ENCODE results near the gene ANKMY1. TPM values are rescaled to one million over a fixed set of nuclear protein-coding genes. Genes with fewer than 3 reads are reported as not detected.

ANKMY1 gene
- polyA plus RNA-seq, 1 experiment = 2.9 TPM

DNA sequence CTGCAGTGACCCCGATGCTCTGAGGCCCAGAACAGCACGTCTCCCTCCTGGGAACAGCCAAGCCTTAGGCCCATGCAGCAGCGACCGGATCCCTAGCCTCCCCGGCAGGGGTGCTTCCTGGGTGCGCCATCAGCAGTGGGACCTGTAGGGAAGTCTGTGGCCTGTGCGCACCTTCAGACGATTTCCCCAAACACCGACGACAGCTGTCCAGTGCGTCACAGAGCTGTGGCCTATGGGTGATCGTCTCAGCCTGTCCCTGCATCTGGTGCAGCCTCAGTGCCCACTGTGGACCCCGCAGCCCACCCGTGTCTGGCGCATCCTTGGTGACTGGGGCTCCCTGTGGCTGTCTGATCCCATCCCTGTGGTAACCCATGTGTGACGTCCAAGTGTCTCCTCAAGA lies 113.3 kb downstream of the ANKMY1 start:
- CTCF ChIA-PET = no interaction called here

DNA sequence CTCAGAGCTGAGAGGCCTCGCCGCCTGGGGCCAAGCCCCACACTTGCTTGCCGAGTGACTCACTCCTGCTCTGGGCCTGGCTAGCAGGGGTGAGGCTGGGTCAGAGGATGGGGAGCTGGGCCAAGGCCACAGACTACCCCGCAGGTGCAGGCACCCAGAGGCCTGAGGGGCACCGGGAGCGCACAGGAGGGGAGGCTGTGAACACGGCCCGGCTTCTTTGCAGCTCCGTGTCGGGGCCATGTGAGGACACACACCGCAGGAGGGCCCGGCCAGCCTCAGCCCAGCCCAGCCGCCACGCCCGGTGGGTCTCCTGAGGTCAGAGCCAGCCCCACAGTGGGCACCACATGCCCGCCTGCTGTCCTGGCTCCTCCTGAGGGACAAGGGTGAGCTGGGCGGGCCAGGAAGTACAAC lies 113.9 kb downstream of the ANKMY1 start:
- Histone ChIP-seq H3K27me3 (ENCODE audit: control insufficient read depth, insufficient read depth, low read length) (no peaks in the 10 kb centered on the region), H3K4me3 (ENCODE audit: low read depth, low read length) (no peak overlapping the region), H3K9me3 (ENCODE audit: control insufficient read depth, insufficient read depth, low read length) (no peaks in the 10 kb centered on the region), H3K27ac (ENCODE audit: low read depth, low read length) (no peak overlapping the region)
- DNase-seq (ENCODE audit: low read depth, low spot score) = no peak
- CTCF ChIA-PET = no interaction called here
- TF ChIP-seq, protein P1, sequence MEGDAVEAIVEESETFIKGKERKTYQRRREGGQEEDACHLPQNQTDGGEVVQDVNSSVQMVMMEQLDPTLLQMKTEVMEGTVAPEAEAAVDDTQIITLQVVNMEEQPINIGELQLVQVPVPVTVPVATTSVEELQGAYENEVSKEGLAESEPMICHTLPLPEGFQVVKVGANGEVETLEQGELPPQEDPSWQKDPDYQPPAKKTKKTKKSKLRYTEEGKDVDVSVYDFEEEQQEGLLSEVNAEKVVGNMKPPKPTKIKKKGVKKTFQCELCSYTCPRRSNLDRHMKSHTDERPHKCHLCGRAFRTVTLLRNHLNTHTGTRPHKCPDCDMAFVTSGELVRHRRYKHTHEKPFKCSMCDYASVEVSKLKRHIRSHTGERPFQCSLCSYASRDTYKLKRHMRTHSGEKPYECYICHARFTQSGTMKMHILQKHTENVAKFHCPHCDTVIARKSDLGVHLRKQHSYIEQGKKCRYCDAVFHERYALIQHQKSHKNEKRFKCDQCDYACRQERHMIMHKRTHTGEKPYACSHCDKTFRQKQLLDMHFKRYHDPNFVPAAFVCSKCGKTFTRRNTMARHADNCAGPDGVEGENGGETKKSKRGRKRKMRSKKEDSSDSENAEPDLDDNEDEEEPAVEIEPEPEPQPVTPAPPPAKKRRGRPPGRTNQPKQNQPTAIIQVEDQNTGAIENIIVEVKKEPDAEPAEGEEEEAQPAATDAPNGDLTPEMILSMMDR (IDR thresholded peaks at IDR 0.05; ENCODE audit: low read depth, low read length) = no peak
- POLR2A ChIA-PET = no interaction called here

More for the DNA sequence above, 113.3 kb downstream of the ANKMY1 start:
- no peaks in the 10 kb centered on the region for H3K9me3 ChIP-seq (ENCODE audit: control insufficient read depth, insufficient read depth, low read length)
- no peak overlapping the region for H3K4me3 ChIP-seq (ENCODE audit: low read depth, low read length)
- no peak for DNase-seq (ENCODE audit: low read depth, low spot score)
- no peaks in the 10 kb centered on the region for H3K27me3 ChIP-seq (ENCODE audit: control insufficient read depth, insufficient read depth, low read length)
- no peak overlapping the region for H3K27ac ChIP-seq (ENCODE audit: low read depth, low read length)
- POLR2A ChIA-PET = no interaction called here
- TF ChIP-seq, protein P1 (IDR thresholded peaks at IDR 0.05; ENCODE audit: low read depth, low read length) = no peak

DNA sequence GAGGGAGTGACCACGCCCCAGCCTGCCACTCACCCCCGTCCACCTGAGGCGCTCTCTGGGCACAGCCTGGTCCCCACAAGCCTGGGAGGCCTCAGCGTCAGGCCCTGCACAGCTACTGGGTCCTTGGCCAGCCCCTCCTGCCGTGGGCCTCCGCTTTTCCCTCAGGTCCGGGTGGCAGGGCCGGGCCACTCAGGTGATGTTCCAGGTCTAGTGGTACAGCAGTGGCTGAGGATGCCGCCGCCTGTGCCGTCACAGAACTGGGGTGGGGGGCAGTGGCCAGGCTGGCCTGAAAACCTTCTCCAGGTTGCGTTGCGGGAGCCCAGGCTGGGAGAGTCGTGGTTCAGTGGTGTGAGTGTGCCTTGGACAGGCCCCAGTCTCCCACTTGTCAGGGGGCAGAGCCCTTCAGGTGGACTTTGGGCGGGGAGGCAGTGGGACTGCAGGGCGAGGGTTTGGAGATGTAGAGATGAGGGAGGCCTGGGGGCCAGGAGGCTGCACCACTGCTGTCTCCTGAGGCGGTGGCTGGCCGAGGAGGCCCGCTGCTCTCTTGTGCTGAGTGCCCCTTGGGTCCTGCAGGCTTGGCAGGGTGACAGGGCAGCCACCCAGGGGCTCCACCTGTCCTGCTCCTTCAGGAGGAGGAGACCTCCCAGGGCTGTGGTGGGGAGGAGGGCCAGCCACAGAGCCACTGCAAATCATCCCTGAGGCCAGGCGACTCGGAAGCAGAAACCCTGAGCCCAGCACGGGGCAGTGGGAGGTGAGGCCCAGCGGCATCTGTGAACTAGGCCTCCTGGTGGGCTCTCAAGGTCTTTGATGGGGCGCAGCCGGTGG lies 114.7 kb downstream of the ANKMY1 start:
- H3K9me3 ChIP-seq (ENCODE audit: control insufficient read depth, insufficient read depth, low read length) = no peaks in the 10 kb centered on the region
- CTCF ChIA-PET = interaction anchor here (1.0 kb wide), 1 partner anchor 211 kb away, joined by 6 read pairs; no protein-coding TSS in a partner anchor
- no peak overlapping the region for H3K4me3 ChIP-seq (ENCODE audit: low read depth, low read length)
- no peaks in the 10 kb centered on the region for H3K27me3 ChIP-seq (ENCODE audit: control insufficient read depth, insufficient read depth, low read length)
- POLR2A ChIA-PET = interaction anchor here (0.7 kb wide), 1 partner anchor 272 kb away, joined by 5 read pairs; no protein-coding TSS in a partner anchor
- H3K27ac ChIP-seq (ENCODE audit: low read depth, low read length) = no peak overlapping the region
- DNase-seq (ENCODE audit: low read depth, low spot score) = no peak
- TF ChIP-seq, protein P1 (IDR thresholded peaks at IDR 0.05; ENCODE audit: low read depth, low read length) = no peak

DNA sequence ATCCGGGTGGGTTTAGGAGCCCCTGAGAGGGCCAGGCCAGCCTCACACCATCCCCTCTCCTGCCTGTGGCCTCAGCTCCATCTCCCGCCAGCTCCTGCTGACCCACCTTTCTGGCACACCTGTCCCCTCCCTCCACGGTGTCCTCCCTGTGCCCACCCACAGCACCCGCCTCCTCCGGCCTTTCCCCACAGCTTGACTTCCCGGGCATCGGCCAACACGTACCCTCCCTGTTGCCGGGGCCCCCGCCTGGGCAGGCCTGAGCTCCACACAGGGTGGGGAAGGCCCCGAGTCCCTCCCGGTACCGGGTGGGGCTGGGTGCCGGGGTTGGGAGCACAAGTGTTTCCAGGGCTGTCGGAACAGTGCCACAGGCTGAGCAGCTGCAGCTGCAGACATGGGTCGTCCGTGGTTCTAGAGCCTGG lies 115.8 kb downstream of the ANKMY1 start:
- Histone ChIP-seq H3K27ac (ENCODE audit: low read depth, low read length) (no peak overlapping the region), H3K9me3 (ENCODE audit: control insufficient read depth, insufficient read depth, low read length) (no peaks in the 10 kb centered on the region), H3K4me3 (ENCODE audit: low read depth, low read length) (no peak overlapping the region), H3K27me3 (ENCODE audit: control insufficient read depth, insufficient read depth, low read length) (no peaks in the 10 kb centered on the region)
- POLR2A ChIA-PET = no interaction called here
- DNase-seq (ENCODE audit: low read depth, low spot score) = no peak
- TF ChIP-seq, protein P1 (IDR thresholded peaks at IDR 0.05; ENCODE audit: low read depth, low read length) = no peak
- CTCF ChIA-PET = interaction anchor here (0.9 to 4.5 kb wide), 3 partner anchors 210 to 292 kb away, joined by 4 to 40 read pairs (median 6); no protein-coding TSS in a partner anchor

DNA sequence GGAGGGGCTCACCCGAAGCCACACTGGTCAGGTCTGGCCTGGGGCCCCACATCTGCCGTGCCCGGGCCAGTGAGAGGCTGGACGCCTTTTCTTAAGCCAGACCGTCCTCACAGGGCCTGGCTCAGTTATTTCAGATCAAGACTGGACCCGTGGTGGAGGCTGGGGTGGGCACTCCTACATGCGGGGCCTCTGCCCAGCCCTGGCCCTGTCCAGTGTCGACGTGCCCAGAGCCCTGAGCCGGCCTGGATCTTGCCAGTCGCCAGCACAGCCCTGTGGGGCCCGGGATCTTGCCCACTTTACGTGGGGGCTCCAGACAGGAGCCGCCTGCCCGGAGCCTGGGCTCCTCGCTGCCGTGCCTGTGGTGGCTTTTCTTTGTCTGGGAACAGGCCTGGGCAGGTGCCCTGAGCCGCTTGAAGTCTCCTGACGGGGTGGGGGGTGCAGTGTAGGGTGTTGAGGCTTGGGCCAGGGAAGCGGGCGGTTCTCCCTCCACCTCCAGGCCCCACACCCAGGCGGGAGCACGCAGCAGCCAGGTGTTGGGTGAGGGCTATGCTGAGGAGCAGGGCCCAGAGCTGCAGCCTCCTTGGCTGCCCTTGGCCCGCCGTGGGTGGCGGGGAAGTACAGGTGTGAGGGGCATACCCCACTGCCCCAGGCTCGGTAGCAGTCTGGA lies 116.3 kb downstream of the ANKMY1 start:
- ChIA-PET CTCF (interaction anchor here (0.9 to 4.5 kb wide), 2 partner anchors 209 to 291 kb away, joined by 4 to 40 read pairs; no protein-coding TSS in a partner anchor), POLR2A (no interaction called here)
- Histone ChIP-seq H3K4me3 (ENCODE audit: low read depth, low read length) (no peak overlapping the region), H3K27me3 (ENCODE audit: control insufficient read depth, insufficient read depth, low read length) (no peaks in the 10 kb centered on the region), H3K27ac (ENCODE audit: low read depth, low read length) (no peak overlapping the region), H3K9me3 (ENCODE audit: control insufficient read depth, insufficient read depth, low read length) (no peaks in the 10 kb centered on the region; the same call in 1 of the 2 replicates)
- TF ChIP-seq, protein P1 (IDR thresholded peaks at IDR 0.05; ENCODE audit: low read depth, low read length) = no peak
- DNase-seq (ENCODE audit: low read depth, low spot score) = no peak

Data from AG04450 (cell line).